ENCODE results near the gene PLEKHH2.
"Not testable (repeated sequence)": the region's sequence is repeated elsewhere in the genome, so short reads cannot be mapped to it uniquely, and the experiment has no call there.

PLEKHH2 gene

DNA sequence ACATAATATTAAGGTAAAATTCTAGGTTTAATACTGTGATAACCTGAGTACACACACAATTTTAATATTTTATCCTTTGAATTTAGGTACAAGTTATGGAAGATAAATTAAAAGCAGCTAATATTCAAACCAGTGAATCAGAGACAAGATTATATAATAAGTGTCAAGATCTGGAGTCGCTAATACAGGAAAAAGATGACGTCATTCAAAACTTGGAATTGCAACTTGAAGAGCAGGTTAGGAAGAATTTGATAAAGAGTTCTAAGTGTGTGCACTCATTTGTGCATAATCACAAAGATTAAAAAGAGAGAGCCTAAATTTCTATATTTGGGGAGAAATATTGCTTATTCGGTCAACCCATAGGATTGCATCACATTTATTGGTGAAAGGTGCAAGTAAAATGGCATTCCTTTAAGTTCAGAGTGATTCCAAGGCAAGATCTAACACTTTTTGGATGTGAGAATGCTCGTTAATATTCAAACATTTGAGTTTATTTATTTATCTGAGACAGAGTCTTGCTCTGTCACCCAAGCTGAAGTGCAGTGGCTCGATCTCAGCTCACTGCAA lies 55.5 kb downstream of the PLEKHH2 start:
- DNase-seq (ENCODE audit: low read depth in 1 of 2, low spot score in 1 of 2): no peak
- H3K27me3 ChIP-seq (ENCODE audit: insufficient read depth, poor library complexity, severe bottlenecking): peaks cover 3% of the 10 kb centered on the region
- no peak overlapping the region for H3K4me3 ChIP-seq (replicated peaks; ENCODE audit: insufficient read depth, low read length)
- no peak for TF ChIP-seq SPI1 (IDR thresholded peaks at IDR 0.05; ENCODE audit: borderline replicate concordance, low read depth)
- TF ChIP-seq, protein P1, sequence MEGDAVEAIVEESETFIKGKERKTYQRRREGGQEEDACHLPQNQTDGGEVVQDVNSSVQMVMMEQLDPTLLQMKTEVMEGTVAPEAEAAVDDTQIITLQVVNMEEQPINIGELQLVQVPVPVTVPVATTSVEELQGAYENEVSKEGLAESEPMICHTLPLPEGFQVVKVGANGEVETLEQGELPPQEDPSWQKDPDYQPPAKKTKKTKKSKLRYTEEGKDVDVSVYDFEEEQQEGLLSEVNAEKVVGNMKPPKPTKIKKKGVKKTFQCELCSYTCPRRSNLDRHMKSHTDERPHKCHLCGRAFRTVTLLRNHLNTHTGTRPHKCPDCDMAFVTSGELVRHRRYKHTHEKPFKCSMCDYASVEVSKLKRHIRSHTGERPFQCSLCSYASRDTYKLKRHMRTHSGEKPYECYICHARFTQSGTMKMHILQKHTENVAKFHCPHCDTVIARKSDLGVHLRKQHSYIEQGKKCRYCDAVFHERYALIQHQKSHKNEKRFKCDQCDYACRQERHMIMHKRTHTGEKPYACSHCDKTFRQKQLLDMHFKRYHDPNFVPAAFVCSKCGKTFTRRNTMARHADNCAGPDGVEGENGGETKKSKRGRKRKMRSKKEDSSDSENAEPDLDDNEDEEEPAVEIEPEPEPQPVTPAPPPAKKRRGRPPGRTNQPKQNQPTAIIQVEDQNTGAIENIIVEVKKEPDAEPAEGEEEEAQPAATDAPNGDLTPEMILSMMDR (IDR thresholded peaks at IDR 0.05; ENCODE audit: insufficient read depth, low read length): no peak
- TF ChIP-seq, protein P2, sequence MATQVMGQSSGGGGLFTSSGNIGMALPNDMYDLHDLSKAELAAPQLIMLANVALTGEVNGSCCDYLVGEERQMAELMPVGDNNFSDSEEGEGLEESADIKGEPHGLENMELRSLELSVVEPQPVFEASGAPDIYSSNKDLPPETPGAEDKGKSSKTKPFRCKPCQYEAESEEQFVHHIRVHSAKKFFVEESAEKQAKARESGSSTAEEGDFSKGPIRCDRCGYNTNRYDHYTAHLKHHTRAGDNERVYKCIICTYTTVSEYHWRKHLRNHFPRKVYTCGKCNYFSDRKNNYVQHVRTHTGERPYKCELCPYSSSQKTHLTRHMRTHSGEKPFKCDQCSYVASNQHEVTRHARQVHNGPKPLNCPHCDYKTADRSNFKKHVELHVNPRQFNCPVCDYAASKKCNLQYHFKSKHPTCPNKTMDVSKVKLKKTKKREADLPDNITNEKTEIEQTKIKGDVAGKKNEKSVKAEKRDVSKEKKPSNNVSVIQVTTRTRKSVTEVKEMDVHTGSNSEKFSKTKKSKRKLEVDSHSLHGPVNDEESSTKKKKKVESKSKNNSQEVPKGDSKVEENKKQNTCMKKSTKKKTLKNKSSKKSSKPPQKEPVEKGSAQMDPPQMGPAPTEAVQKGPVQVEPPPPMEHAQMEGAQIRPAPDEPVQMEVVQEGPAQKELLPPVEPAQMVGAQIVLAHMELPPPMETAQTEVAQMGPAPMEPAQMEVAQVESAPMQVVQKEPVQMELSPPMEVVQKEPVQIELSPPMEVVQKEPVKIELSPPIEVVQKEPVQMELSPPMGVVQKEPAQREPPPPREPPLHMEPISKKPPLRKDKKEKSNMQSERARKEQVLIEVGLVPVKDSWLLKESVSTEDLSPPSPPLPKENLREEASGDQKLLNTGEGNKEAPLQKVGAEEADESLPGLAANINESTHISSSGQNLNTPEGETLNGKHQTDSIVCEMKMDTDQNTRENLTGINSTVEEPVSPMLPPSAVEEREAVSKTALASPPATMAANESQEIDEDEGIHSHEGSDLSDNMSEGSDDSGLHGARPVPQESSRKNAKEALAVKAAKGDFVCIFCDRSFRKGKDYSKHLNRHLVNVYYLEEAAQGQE (IDR thresholded peaks at IDR 0.05; ENCODE audit: insufficient replicate concordance, low read depth): no peak
- no peak overlapping the region for H3K27ac ChIP-seq (replicated peaks)

DNA sequence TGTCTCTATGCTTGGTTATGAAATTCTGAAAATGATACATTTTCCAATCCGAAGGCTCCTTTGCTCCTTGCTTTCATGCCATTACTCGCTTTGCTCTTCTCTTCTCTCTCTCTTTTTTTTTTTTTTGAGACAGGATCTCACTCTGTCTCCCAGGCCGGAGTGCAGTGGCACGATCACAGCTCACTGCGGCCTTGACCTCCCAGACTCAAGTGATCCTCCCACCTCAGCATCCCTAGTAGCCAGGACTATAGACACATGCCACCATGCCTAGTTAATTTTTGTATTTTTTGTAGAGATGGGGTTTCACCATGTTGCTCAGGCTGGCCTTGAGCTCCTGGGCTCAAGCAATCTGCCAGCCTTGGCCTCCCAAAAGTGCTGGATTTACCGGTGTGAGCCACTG lies 61.1 kb downstream of the PLEKHH2 start:
- H3K27me3 ChIP-seq (ENCODE audit: insufficient read depth, poor library complexity, severe bottlenecking); H3K27ac ChIP-seq (replicated peaks); DNase-seq (ENCODE audit: low read depth in 1 of 2, low spot score in 1 of 2); H3K4me3 ChIP-seq (replicated peaks; ENCODE audit: insufficient read depth, low read length): not testable (repeated sequence)

DNA sequence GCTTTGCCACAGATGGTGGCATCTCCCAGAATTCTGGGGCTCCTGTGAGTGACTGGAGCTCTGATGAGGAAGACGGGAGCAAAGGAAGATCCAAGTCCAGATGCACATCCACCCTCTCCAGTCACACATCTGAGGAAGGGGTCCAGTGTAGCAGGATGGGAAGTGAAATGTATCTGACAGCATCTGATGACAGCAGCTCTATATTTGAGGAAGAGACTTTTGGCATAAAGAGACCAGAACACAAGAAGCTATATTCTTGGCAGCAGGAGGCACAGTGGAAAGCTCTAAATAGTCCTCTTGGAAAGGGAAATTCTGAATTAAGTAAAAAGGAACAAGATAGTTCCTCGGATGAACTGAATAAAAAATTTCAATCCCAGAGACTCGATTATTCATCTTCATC lies 62.7 kb downstream of the PLEKHH2 start:
- TF ChIP-seq, protein P2 (IDR thresholded peaks at IDR 0.05; ENCODE audit: insufficient replicate concordance, low read depth): no peak
- TF ChIP-seq POLR2AphosphoS5 (IDR thresholded peaks at IDR 0.05; ENCODE audit: low read depth): no peak
- TF ChIP-seq, protein P1 (IDR thresholded peaks at IDR 0.05; ENCODE audit: insufficient read depth, low read length): no peak
- no peak for TF ChIP-seq GABPA (IDR thresholded peaks at IDR 0.05; ENCODE audit: low read depth)
- no peak for TF ChIP-seq SPI1 (IDR thresholded peaks at IDR 0.05; ENCODE audit: borderline replicate concordance, low read depth)
- no peak for DNase-seq (ENCODE audit: low read depth in 1 of 2, low spot score in 1 of 2)
- H3K27me3 ChIP-seq (ENCODE audit: insufficient read depth, poor library complexity, severe bottlenecking): peaks cover 9% of the 10 kb centered on the region

DNA sequence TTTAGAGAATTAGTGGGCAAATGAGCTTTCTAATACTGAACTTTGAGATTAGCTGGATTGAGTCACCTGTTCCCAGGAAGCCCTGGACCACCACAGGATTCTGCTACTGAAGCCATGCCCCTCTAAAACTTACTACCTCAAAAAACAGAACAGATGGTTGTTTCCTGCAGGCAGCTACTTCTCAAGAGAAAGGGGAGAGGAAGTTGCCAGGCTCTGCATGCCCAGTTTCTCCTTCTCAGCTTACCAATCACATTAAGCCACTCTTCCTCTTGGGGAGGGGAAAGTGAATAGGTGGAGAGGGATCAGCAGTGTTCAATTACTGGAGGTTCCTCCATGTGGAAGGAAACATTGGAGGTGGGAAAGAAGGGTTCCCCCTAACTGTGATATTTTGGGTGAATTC lies 64.1 kb downstream of the PLEKHH2 start:
- Histone ChIP-seq H3K27me3 (ENCODE audit: insufficient read depth, poor library complexity, severe bottlenecking) (peaks cover 6% of the 10 kb centered on the region), H3K4me3 (replicated peaks; ENCODE audit: insufficient read depth, low read length) (no peak overlapping the region), H3K27ac (replicated peaks) (no peak overlapping the region)
- TF ChIP-seq, protein P1 (IDR thresholded peaks at IDR 0.05; ENCODE audit: insufficient read depth, low read length): no peak
- TF ChIP-seq, protein P2 (IDR thresholded peaks at IDR 0.05; ENCODE audit: insufficient replicate concordance, low read depth): no peak
- TF ChIP-seq GABPA (IDR thresholded peaks at IDR 0.05; ENCODE audit: low read depth) (no peak), SPI1 (IDR thresholded peaks at IDR 0.05; ENCODE audit: borderline replicate concordance, low read depth) (no peak), POLR2AphosphoS5 (IDR thresholded peaks at IDR 0.05; ENCODE audit: low read depth) (no peak)
- DNase-seq (ENCODE audit: low read depth in 1 of 2, low spot score in 1 of 2): no peak

More for the DNA sequence above, 62.7 kb downstream of the PLEKHH2 start:
- no peak overlapping the region for H3K27ac ChIP-seq (replicated peaks)
- no peak overlapping the region for H3K4me3 ChIP-seq (replicated peaks; ENCODE audit: insufficient read depth, low read length)

Data from HL-60 (cell line).